DOHH2 (cell line): ENCODE data around the gene BICC1.

Experiments used
- H3F3A ChIP-seq: fragments of 200-600 bp; sonication (generic), shearing (Covaris generic); 2 replicates; pipeline ENCODE4 v1.6.0; 2016; ENCODE audit warnings: antibody characterized with exemption, mild to moderate bottlenecking; ENCODE audit not compliant: control insufficient read depth, insufficient read depth
- H3K27ac ChIP-seq: fragments of 200-600 bp; sonication (generic); 2 replicates; pipeline ENCODE4 v1.5.1; 2014; ENCODE audit warnings: low read depth, mild to moderate bottlenecking, low read length, moderate library complexity
- H3K27me3 ChIP-seq: fragments of 200-600 bp; sonication (generic); 2 replicates; pipeline ENCODE4 v1.6.1; 2014; ENCODE audit warnings: mild to moderate bottlenecking, low read length, mixed read lengths; ENCODE audit not compliant: control insufficient read depth
- H3K36me3 ChIP-seq: fragments of 200-600 bp; sonication (generic); 2 replicates; pipeline ENCODE4 v1.6.1; 2014; ENCODE audit warnings: mild to moderate bottlenecking, low read length, moderate library complexity, mixed read lengths; ENCODE audit not compliant: control insufficient read depth
- H3K4me1 ChIP-seq: fragments of 200-600 bp; sonication (generic); 2 replicates; pipeline ENCODE4 v1.6.1; 2014; ENCODE audit warnings: mild to moderate bottlenecking, low read length, mixed read lengths; ENCODE audit not compliant: control insufficient read depth
- H3K4me2 ChIP-seq: fragments of 200-600 bp; sonication (generic); 2 replicates; pipeline ENCODE4 v1.6.0; 2014; ENCODE audit warnings: mild to moderate bottlenecking, low read length, moderate library complexity
- H3K4me3 ChIP-seq: fragments of 200-600 bp; sonication (generic); 2 replicates; pipeline ENCODE4 v1.5.1; 2014; ENCODE audit warnings: mild to moderate bottlenecking, low read length, mixed read lengths
- H3K79me2 ChIP-seq: fragments of 200-600 bp; sonication (generic); 2 replicates; pipeline ENCODE4 v1.6.1; 2014; ENCODE audit warnings: mild to moderate bottlenecking, low read length, mixed read lengths; ENCODE audit not compliant: control insufficient read depth
- H3K9me2 ChIP-seq: fragments of 200-600 bp; sonication (generic); replicated peaks from 2 replicates; pipeline ENCODE4 v1.6.1; 2014; ENCODE audit warnings: mild to moderate bottlenecking, low read length, mixed read lengths; ENCODE audit not compliant: control insufficient read depth
- H3K9me3 ChIP-seq: fragments of 200-600 bp; sonication (generic); 2 replicates; pipeline ENCODE4 v1.6.1; 2014; ENCODE audit warnings: antibody characterized with exemption, low read length, mixed read lengths; ENCODE audit not compliant: control insufficient read depth, insufficient read depth
- H4K20me1 ChIP-seq: fragments of 200-600 bp; sonication (generic); 2 replicates; pipeline ENCODE4 v1.6.0; 2014; ENCODE audit warnings: low read depth, mild to moderate bottlenecking, antibody characterized with exemption, low read length, moderate library complexity; ENCODE audit not compliant: control insufficient read depth, insufficient read depth
- CTCF ChIP-seq: fragments of 200-600 bp; sonication (generic); IDR thresholded peaks from one replicate; pipeline ENCODE4 v1.5.1; 2014; ENCODE audit warnings: antibody characterized with exemption, mild to moderate bottlenecking, low read depth, low read length; ENCODE audit not compliant: poor library complexity, severe bottlenecking
- EZH2phosphoT487 ChIP-seq: fragments of 200-600 bp; sonication (generic); IDR thresholded peaks from 2 replicates; pipeline ENCODE4 v1.6.1; 2017; ENCODE audit warnings: borderline replicate concordance, mild to moderate bottlenecking, antibody characterized with exemption, low read length, moderate library complexity, mixed read lengths

BICC1 gene

GRCh38 chr10:58758321-58758720, 245.6 kb downstream of the BICC1 start:
- Histone ChIP-seq H3K27ac (no peak overlapping the region), H3F3A (no peaks in the 10 kb centered on the region), H3K9me3 (no peaks in the 10 kb centered on the region), H3K4me1 (no peaks in the 10 kb centered on the region), H4K20me1 (no peaks in the 10 kb centered on the region), H3K4me2 (no peak overlapping the region), H3K4me3 (no peak overlapping the region), H3K36me3 (no peaks in the 10 kb centered on the region), H3K27me3 (0 out of 2 replicates have a peak, but pooled peaks cover 2% of the 10 kb centered on the region), H3K9me2 (no peaks in the 10 kb centered on the region), H3K79me2 (no peaks in the 10 kb centered on the region)
- no peak for TF ChIP-seq EZH2phosphoT487
- no peak for TF ChIP-seq CTCF

- no peak for TF ChIP-seq CTCF
- no peak for TF ChIP-seq EZH2phosphoT487
- Histone ChIP-seq H3K4me2 (no peak overlapping the region), H3K9me2 (no peaks in the 10 kb centered on the region), H3K79me2 (no peaks in the 10 kb centered on the region), H3K27ac (no peak overlapping the region), H3K9me3 (no peaks in the 10 kb centered on the region), H3K4me1 (no peaks in the 10 kb centered on the region), H3F3A (no peaks in the 10 kb centered on the region), H4K20me1 (no peaks in the 10 kb centered on the region), H3K4me3 (no peak overlapping the region), H3K36me3 (no peaks in the 10 kb centered on the region), H3K27me3 (no peaks in the 10 kb centered on the region)
Measured at GRCh38 chr10:58764087-58764747, 251.5 kb downstream of the BICC1 start.

GRCh38 chr10:58765910-58766309, 253.2 kb downstream of the BICC1 start:
- Histone ChIP-seq H4K20me1 (no peaks in the 10 kb centered on the region), H3K36me3 (no peaks in the 10 kb centered on the region), H3F3A (no peaks in the 10 kb centered on the region), H3K79me2 (no peaks in the 10 kb centered on the region), H3K27me3 (no peaks in the 10 kb centered on the region), H3K9me2 (no peaks in the 10 kb centered on the region), H3K27ac (no peak overlapping the region), H3K4me3 (no peak overlapping the region), H3K9me3 (no peaks in the 10 kb centered on the region), H3K4me2 (no peak overlapping the region), H3K4me1 (no peaks in the 10 kb centered on the region)
- no peak for TF ChIP-seq EZH2phosphoT487
- TF ChIP-seq CTCF = no peak
